B cell (primary cell): ENCODE measurements around the gene PFDN1. TPM values are rescaled to one million over a fixed set of nuclear protein-coding genes. Genes with fewer than 3 reads are reported as not detected.

Experiments
- ATAC-seq: fragments of 200-7000 bp; cut with Tn5 transposase; one replicate; pipeline ENCODE4 v1.10.0; 2021; ENCODE audit warnings: low read depth, mild to moderate bottlenecking, moderate number of reproducible peaks, moderate library complexity
- CTCF ChIA-PET: fragments of 350-600 bp; sonication (Branson Sonifier 250); formaldehyde crosslinking; loops from one replicate; lab custom pipeline; 2021; ENCODE audit warnings: antibody characterized with exemption, inconsistent platforms; lab: Charles Lee
- POLR2A ChIA-PET: fragments of 350-600 bp; sonication (Branson Sonifier 250); formaldehyde crosslinking; loops from one replicate; lab custom pipeline; 2021; ENCODE audit warnings: antibody characterized with exemption; lab: Charles Lee
- DNase-seq: peaks from one replicate; pipeline ENCODE4 v3.0.0; 2013
- H2AFZ ChIP-seq: 2 replicates; pipeline ENCODE4 v1.6.1; 2012; ENCODE audit warnings: mild to moderate bottlenecking, low read depth, low read length; ENCODE audit not compliant: insufficient read depth, poor library complexity, severe bottlenecking
- H3K27ac ChIP-seq, 2 donors: 1 replicate in 1 of 2; 2 replicates in 1 of 2; pipeline ENCODE4 v1.5.1; 2012 to 2013; ENCODE audit warnings: low read length in 2 of 2, mild to moderate bottlenecking in 2 of 2, moderate library complexity in 1 of 2
- H3K27me3 ChIP-seq, 4 experiments: fragments of 200-600 bp in 1 of 4; sonication (generic) in 1 of 4; replicated peaks in 1 of 4; 1 replicate in 2 of 4; 2 replicates in 2 of 4; pipeline versions ENCODE4 v1.6.1 to v1.7.0; 2013 to 2016; ENCODE audit warnings: low read length in 3 of 4, mild to moderate bottlenecking in 2 of 4, mixed read lengths in 1 of 4, moderate library complexity in 1 of 4; ENCODE audit not compliant: insufficient read depth in 4 of 4, control insufficient read depth in 3 of 4; ENCODE audit errors: control extremely low read depth in 1 of 4
- H3K36me3 ChIP-seq, 2 experiments: replicated peaks in 1 of 2; 1 replicate in 1 of 2; 2 replicates in 1 of 2; pipeline versions ENCODE4 v1.6.1 to v1.7.1; 2013; ENCODE audit warnings: low read length in 1 of 2; ENCODE audit not compliant: insufficient read depth in 2 of 2, control insufficient read depth in 1 of 2; ENCODE audit errors: control extremely low read depth in 1 of 2, extremely low read depth in 1 of 2
- H3K4me1 ChIP-seq, 2 donors: fragments of 200-600 bp in 1 of 2; sonication (generic) in 1 of 2; 1 replicate in 1 of 2; 2 replicates in 1 of 2; pipeline versions ENCODE4 v1.5.1 to v1.6.1; 2013 to 2017; ENCODE audit warnings: low read length in 2 of 2; ENCODE audit not compliant: control insufficient read depth in 2 of 2, insufficient read depth in 2 of 2
- H3K4me2 ChIP-seq: replicated peaks from 2 replicates; pipeline ENCODE3; 2012; ENCODE audit warnings: mild to moderate bottlenecking, low read depth, low read length; ENCODE audit not compliant: poor library complexity, severe bottlenecking
- H3K4me3 ChIP-seq, 5 experiments: fragments of 200-600 bp in 1 of 5; sonication (generic) in 1 of 5; 1 replicate in 3 of 5; 2 replicates in 2 of 5; pipeline versions ENCODE4 v1.5.1 to v1.7.0; 2011 to 2016; ENCODE audit warnings: low read length in 4 of 5, mild to moderate bottlenecking in 4 of 5, low read depth in 2 of 5, control low read depth in 1 of 5, moderate library complexity in 1 of 5; ENCODE audit not compliant: insufficient read depth in 1 of 5; ENCODE audit errors: control extremely low read depth in 1 of 5, extremely low read depth in 1 of 5
- H3K79me2 ChIP-seq: fragments of 200-600 bp; sonication (generic); one replicate; pipeline ENCODE4 v1.6.0; 2016; ENCODE audit warnings: low read length; ENCODE audit not compliant: control insufficient read depth, insufficient read depth
- H3K9ac ChIP-seq: fragments of 200-600 bp; sonication (generic); 2 replicates; pipeline ENCODE4 v1.6.1; 2017; ENCODE audit warnings: mild to moderate bottlenecking, low read length, moderate library complexity
- H3K9me3 ChIP-seq, 3 donors: one replicate each; pipeline versions ENCODE4 v1.6.1 to v1.7.1; 2013; ENCODE audit warnings: low read length in 2 of 3; ENCODE audit not compliant: control insufficient read depth in 2 of 3, insufficient read depth in 1 of 3; ENCODE audit errors: control extremely low read depth in 1 of 3
- H4K20me1 ChIP-seq: 2 replicates; pipeline ENCODE4 v1.6.0; 2012; ENCODE audit warnings: mild to moderate bottlenecking, low read length; ENCODE audit not compliant: insufficient read depth, control insufficient read depth, poor library complexity, severe bottlenecking
- H3K27ac Mint-ChIP-seq: one replicate; pipeline ENCODE4 v1.8.0; 2021; ENCODE audit warnings: mixed read lengths
- H3K27me3 Mint-ChIP-seq: one replicate; pipeline ENCODE4 v1.8.0; 2021; ENCODE audit warnings: mixed read lengths
- H3K4me1 Mint-ChIP-seq: one replicate; pipeline ENCODE4 v1.8.0; 2021; ENCODE audit warnings: mixed read lengths
- H3K4me3 Mint-ChIP-seq: one replicate; pipeline ENCODE4 v1.8.0; 2021; ENCODE audit warnings: mixed read lengths
- H3K9me3 Mint-ChIP-seq: one replicate; pipeline ENCODE4 v1.8.0; 2022; ENCODE audit warnings: mixed read lengths; ENCODE audit not compliant: insufficient read depth
- CTCF ChIP-seq: fragments of 200-600 bp; IDR thresholded peaks from one replicate; pipeline ENCODE4 v1.8.0; 2022; ENCODE audit warnings: antibody characterized with exemption, mild to moderate bottlenecking
- EZH2 ChIP-seq: IDR thresholded peaks from 2 replicates; pipeline ENCODE4 v1.6.1; 2012; ENCODE audit warnings: borderline replicate concordance, low read depth, mild to moderate bottlenecking, moderate library complexity, low read length; ENCODE audit not compliant: insufficient read depth, poor library complexity, severe bottlenecking
- WGBS: methylation state at CpG from one replicate; pipeline ENCODE4 v1.1.5; 2013; ENCODE audit warnings: missing lambda C conversion rate; ENCODE audit not compliant: insufficient coverage; 5-methylcytosine and 5-hydroxymethylcytosine counted together
- intact Hi-C: fragments of 100-400 bp; cut with micrococcal nuclease; formaldehyde crosslinking; loops from one replicate; pipeline ENCODE4 v1.10.0; 2022
- polyA plus RNA-seq: library from polyadenylated mRNA; depleted of rRNA; stranded (reverse); fragments of >200 nt; gene quantifications from 2 replicates; pipeline ENCODE4 v1.2.3, GENCODE V29; 2012
- total RNA-seq, 2 donors: library from RNA; stranded (reverse); fragments of 120-200 nt in 1 of 2; gene quantifications; 1 replicate in 1 of 2; 2 replicates in 1 of 2; pipeline versions ENCODE4 v1.2.3 to v1.2.4, GENCODE V29; 2013 to 2022

The PFDN1 gene
- total and polyA plus RNA-seq, 2 donors (not counting 1 experiment from before 2014, with no cell fraction given), result 30.3 to 31.2 TPM

- intact Hi-C loops, result no loop called here
- H3K9me3 Mint-ChIP-seq, result no peaks in the 10 kb centered on the region
- no peak overlapping the region for H3K27ac ChIP-seq
- H3K36me3 ChIP-seq, result peaks cover 2 to 5% of the 10 kb centered on the region in 2 experiments
- CTCF ChIA-PET, result interaction anchor here (1.5 kb wide), 1 partner anchor 54 kb away, joined by 4 read pairs; no protein-coding TSS in a partner anchor
- TF ChIP-seq CTCF (no peak), EZH2 (no peak)
- H3K4me1 ChIP-seq, result peaks cover 8 to 18% of the 10 kb centered on the region in 2 donors
- no peaks in the 10 kb centered on the region for H3K27me3 Mint-ChIP-seq
- POLR2A ChIA-PET, result no interaction called here
- no peak overlapping the region for H3K27ac Mint-ChIP-seq
- DNase-seq (no peak), ATAC-seq (no peak)
- WGBS, result 71% methylated on average over 1 of the region's 1 CpG
- H2AFZ ChIP-seq, result no peak overlapping the region
- H3K4me2 ChIP-seq, result no peak overlapping the region
- no peak overlapping the region for H3K9ac ChIP-seq
- no peak overlapping the region for H3K4me3 ChIP-seq
- H3K9me3 ChIP-seq, result no peaks in the 10 kb centered on the region
- peaks cover 78% of the 10 kb centered on the region for H3K79me2 ChIP-seq
- H3K4me3 Mint-ChIP-seq, result no peak overlapping the region
- H4K20me1 ChIP-seq, result no peaks in the 10 kb centered on the region
- H3K27me3 ChIP-seq, result no peaks in the 10 kb centered on the region
- peaks cover 34% of the 10 kb centered on the region for H3K4me1 Mint-ChIP-seq
These were observed 4.7 kb downstream of the PFDN1 start for GRCh38 chr5:140298183-140298601.

GRCh38 chr5:140297283-140297682 is 5.6 kb downstream of the PFDN1 start:
- TF ChIP-seq CTCF (no peak), EZH2 (no peak)
- no peak overlapping the region for H3K27ac ChIP-seq
- H3K4me2 ChIP-seq, result no peak overlapping the region
- no peak overlapping the region for H3K4me3 ChIP-seq
- H3K27ac Mint-ChIP-seq, result no peak overlapping the region
- ATAC-seq (no peak), DNase-seq (no peak)
- ChIA-PET POLR2A (no interaction called here), CTCF (interaction anchor here (0.7 to 1.5 kb wide), 2 partner anchors 53 to 54 kb away, joined by 3 to 4 read pairs; no protein-coding TSS in a partner anchor)
- H3K79me2 ChIP-seq, result peaks cover 76% of the 10 kb centered on the region
- 94% methylated on average over 4 of the region's 5 CpGs for WGBS
- no peaks in the 10 kb centered on the region for H4K20me1 ChIP-seq
- no peaks in the 10 kb centered on the region for H3K9me3 ChIP-seq
- no peaks in the 10 kb centered on the region for H3K27me3 Mint-ChIP-seq
- intact Hi-C loops, result no loop called here
- H3K4me1 ChIP-seq, result peaks cover 3 to 17% of the 10 kb centered on the region in 2 donors
- peaks cover 29% of the 10 kb centered on the region for H3K4me1 Mint-ChIP-seq
- no peak overlapping the region for H2AFZ ChIP-seq
- H3K27me3 ChIP-seq, result no peaks in the 10 kb centered on the region
- H3K9ac ChIP-seq, result no peak overlapping the region
- no peak overlapping the region for H3K4me3 Mint-ChIP-seq
- peaks cover 2 to 5% of the 10 kb centered on the region in 2 experiments for H3K36me3 ChIP-seq
- no peaks in the 10 kb centered on the region for H3K9me3 Mint-ChIP-seq
